GM21447 (cell line): Measurements from ENCODE around the gene FAM107B.
"Not testable (repeated sequence)": the region's sequence is repeated elsewhere in the genome, so short reads cannot be mapped to it uniquely, and the experiment has no call there.

Experiments
- ATAC-seq: cut with Tn5 transposase; IDR thresholded peaks from one replicate; pipeline ENCODE4 v1.9.1; 2021; ENCODE audit not compliant: unreplicated experiment

Gene FAM107B

DNA sequence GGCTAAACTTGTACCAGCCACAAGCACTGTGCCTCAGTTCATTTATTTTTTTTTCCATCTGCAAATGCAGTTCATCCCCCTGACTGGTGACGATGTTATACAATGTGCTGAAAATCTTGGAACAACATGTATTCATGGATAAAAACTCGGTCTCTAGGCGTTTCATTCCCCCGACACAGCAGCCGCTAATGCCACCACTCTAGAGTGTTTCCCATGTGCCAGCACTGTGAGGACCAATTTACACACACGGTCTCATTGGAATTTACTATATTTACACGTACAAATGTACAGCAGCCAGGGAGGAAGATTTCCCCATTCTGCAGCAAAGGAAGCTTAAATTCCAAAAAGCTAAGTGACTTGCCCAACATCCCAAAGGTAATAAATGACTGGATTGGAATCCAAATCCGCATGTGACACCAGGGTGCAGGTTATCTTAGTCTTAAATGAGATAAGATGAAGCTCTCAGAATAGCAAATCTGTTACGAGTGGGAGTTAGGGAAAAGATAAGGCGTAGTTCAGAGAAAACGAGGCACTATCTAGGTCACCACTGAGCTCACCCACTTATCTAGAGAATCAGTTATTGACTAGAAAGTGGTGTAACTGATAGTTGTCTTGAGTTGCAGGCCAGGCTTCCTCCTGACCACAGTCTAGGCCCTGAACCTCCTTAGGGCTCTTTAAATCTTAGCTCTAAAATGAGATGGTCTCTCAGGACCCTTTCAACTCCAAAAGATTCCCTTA is 36.7 kb downstream of the FAM107B start:
- ATAC-seq: no peak

DNA sequence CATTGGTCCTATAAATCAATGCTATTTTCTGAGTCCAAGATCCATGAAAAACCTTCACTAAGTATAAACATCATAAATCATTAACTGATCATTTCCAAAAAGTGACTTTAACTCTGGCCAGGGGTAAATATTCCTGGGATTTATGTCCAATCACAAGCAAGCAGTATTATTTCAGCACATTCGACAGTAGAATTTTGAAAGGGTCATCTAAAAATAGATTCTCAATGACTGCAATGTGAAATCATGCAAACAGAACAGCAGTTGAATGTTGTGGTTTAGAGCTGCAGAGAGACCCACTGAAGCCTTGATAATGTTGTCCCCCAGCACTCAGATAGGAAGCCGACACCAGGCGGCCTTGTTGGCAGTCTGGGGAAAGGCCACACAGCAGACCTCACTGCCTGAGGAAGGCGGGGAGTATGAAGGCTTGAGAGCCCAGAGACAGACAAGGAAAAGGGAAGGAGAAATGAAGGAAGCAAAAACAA is 38.1 kb downstream of the FAM107B start:
- no peak for ATAC-seq

DNA sequence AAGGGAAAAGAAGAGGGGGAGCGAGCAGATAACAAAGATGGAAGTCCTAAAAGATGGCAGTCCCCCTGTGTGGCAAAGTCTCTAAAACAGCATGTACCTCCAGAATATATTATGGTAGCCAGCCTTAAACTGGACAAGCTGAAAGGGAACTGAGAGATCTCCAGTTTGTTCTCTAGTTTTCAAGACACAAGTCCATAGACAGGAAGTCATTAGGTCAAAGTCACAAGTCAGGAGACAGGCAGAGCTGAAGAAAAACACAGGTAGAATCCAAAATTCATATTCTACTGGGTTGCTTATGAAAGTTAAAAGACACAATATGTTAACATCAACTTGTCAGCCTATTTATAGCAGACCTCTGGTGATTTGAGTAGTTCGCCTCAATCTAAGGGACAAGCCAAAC is 38.7 kb downstream of the FAM107B start:
- no peak for ATAC-seq

DNA sequence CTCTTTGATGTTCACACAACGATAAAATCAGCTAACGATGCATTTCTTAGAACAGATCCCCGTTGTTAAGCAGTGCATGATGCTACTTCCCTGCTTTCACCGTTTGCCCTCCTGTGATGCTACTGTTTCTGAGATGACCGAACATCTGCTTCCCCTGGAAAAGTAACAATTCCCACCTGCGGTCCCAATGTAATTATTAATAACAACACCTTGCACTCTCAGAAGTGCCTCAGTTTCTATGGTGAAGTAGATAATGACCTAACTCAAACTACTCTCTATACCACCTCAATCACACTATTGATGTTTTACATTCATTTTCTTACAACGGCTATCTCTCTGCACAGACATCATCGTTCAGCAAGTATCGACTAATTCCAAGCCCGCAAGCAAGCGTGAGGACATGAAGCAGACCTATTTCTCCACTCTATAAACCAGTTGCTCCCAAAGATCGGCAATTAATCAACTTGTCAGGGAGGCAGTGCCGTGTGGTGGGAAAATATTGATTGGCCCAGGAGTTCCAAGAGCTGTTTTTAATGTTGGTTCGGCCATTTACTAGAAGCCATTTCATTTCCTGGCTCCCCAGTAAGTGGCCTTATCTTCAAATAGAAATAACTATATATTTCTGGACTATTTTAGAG is 42.7 kb downstream of the FAM107B start:
- no peak for ATAC-seq

DNA sequence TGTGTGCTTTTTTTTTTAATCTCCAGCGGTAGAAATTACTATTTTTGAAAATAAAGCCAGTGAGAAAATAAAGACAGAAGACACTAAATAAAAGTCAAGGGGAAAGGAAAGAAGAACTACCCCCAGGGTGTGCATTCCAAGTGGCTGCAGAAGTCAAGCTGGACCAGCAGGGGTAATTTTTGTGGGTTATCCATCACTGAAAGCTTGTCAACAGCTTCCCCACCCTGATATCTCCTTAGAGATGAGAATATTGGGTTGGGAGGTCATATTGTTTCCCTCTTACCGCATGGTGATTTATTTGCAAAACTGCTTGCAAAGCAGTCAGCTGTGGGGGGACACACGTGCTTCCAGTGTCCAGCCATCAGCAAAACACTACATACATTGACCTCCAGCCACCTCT is 46.4 kb downstream of the FAM107B start:
- no peak for ATAC-seq

DNA sequence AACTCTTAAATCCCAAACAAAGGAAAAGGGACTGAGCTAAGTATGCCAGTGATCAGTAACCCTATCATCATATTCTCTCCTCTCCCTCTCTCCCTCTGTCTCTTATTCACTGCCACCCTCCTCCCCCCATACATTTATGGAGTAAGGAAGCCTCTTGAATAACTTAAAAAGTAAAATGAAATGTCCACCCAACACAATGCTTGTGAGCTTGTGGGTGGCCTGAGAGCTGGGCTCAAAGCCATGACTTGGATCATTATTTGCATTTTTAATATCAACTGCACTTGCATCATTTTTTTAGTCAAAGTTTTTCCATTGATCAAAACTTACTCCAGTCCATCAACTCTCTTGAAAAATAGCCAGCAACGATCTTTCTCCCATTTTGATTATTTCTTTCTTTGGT is 46.8 kb downstream of the FAM107B start:
- ATAC-seq: no peak

DNA sequence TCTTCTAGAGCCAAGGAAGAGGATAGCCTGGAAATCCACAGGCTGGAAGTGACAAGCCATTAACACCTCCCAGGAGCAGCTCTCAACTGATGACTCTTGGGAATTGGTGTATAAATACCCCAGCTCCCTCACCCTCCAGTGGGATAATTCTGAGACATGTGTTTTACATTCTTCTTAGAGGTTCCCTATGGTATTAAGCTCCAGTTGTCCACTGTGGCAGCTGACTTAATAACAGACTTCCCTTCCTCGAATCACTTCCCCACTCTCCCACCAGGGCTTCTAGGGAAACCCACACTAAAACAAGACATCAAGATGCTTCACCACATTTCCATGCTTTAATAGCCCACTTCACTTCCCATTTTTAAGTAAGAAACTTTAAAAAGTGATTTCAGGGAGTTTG is 47.2 kb downstream of the FAM107B start:
- no peak for ATAC-seq

DNA sequence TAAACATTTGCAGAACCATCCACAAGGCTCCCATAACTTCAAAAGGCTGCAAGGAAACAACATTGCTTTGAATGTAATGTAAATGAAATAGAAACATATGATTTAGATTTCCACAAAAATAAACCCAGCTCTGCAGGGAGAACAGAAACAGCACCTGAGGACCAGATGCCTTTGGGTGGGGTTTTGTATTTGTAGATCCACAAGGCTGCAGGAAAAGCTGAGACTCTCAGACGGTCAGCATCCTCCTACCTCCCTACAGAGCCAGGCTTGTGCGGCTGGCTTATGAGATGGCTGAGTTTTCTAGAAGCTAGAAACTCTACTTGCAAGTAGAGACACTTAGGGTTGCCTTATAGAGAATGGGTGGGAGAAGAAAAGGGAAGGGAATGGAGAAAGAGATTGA is 49.8 kb downstream of the FAM107B start:
- no peak for ATAC-seq

DNA sequence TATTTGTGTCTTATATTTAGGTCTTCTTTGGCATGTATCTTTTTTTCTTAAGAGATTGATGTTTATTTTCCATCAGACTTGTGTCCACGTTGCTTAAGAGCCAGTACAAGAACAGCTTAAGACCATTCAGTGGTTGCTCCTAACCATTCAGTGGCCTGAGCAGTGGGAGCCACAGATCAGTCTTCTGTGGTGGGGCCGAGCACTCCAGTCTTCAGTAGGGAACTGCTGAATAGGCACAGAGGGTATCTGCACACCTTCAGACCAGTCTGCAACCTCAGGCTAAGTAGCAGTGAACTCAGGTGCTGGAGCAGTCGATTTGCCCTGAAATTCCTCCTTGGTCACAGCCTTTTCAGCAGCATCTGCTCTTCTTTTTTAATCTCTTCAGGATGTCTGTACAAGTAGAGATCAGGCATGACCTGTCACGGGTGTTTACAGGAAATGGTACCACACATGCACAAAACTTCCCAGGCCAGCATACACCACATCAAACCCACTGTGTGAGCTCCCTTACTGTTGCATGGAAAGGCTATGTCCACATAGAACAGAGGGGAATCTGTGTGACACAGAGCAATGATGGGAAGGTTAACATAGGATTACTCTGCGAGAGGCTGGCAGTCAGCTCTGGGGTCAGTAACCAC is 51.5 kb downstream of the FAM107B start:
- no peak for ATAC-seq

DNA sequence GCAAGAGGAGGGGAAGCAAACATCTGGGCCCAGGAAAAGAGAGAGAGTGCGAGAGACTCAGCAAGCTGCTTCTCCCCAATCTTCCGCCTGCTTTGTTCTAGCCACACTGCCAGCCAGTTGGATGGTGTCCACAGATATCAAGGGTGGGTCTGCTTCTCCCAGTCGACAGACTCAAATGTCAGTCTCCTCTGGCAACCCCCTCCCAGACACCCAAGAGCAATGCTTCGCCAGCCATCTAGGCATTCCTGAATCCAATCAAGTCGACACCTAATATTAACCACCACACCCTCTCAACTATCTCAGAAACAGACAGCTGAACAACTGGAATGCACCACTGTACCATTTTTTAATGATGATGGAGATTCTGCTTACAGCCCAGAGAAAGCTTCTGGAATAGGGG is 57.1 kb downstream of the FAM107B start:
- no peak for ATAC-seq

DNA sequence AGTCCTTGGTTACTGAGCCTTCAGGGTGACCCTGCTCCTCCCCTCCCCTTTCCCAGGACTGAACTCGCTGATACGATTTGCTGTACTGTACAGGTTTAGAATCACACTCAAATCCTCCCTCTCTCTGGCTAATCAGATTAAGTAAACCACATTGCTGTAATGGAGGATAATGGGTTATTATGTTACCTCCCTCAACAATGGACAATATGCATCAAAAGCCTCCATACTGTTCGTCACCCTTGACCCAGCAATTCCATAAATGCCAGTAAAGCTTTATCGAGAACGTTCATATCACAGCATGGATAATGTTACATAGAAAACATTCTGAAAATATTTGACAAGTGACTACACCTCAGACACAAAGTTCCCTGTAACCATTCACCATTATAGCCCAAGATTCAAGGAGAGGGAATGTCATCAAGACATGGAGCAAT is 61.7 kb downstream of the FAM107B start:
- no peak for ATAC-seq

DNA sequence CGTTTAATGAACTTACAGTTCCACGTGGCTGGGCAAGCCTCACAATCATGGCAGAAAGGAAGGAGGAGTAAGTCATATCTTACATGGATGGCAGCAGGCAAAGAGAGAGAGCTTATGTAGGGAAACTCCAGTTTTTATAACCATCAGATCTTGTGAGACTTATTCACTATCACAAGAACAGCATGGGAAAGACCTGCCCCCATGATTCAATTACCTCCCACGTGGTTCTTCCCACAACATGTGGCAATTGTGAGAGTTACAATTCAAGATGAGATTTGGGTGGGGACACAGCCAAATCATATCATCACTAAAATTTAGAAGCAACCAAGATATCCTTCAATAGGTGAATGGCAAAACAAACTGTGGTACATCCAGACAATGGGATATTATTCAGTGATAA is 65.4 kb downstream of the FAM107B start:
- ATAC-seq: not testable (repeated sequence)

DNA sequence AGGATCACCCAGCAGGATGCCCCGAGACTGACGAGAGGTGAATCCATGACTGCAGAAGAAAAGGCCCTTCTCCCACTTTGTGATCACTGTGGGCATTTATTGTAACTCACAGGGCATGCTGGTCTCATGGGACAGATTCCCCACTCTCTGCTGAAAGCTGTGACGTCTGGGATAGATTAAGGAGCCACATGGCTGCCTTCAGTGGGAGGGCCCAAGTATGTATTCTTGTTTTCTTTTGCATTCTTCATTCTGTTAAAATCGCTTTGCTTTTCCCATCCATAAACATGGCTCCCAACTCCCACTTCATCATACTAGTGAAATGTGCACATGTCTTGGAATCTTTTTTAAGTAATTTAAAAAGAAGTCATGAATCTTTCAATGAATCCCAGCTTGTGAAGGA is 67.2 kb downstream of the FAM107B start:
- ATAC-seq: no peak

DNA sequence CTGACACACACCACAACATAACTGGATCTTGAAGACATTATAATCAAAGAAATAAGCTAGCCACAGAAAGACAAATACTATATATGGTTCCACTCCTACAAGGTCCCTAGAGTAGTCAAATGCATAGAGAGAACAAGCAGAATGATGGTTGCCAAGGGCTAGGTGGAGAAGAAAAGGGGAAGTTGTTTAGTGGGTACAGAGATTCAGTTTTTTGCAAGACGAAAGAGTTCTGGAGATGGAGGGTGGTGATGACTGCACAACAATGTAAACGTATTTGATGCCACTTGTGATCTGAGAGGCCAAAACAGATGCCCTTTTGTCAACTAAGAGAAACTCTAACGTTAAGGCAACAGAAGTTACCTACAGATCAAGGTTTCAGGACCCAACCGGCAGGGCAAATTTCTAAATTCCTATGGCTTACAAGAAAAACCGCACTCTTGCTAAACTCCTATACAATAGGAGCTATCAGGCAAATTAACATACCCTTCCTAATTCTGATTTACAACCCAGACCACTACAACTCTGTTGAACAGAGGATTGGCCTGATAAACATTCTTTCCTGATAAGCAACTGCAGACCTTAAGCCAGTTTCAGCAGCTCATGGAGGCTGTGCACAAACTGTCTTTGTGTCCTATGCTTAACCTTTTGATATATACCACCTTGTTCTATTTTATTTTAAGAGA is 69.0 kb downstream of the FAM107B start:
- ATAC-seq: no peak

DNA sequence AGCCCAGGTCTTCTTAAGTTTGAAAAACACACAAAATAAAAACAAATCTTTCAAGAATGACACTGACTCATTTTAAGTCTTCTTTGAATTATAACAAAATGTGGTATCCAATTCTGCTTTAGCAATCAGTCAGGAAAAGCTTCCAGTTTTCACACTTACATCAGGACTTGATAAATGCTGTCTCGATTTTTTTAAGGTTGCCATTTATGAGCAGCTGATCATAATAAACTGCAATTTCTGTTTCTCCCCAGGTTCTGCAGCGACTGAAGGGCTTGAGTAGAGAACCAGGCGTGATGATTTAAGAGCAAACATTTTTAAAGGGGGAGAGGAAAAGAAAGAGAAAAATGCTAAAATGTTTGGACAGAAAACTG is 71.1 kb downstream of the FAM107B start:
- no peak for ATAC-seq

DNA sequence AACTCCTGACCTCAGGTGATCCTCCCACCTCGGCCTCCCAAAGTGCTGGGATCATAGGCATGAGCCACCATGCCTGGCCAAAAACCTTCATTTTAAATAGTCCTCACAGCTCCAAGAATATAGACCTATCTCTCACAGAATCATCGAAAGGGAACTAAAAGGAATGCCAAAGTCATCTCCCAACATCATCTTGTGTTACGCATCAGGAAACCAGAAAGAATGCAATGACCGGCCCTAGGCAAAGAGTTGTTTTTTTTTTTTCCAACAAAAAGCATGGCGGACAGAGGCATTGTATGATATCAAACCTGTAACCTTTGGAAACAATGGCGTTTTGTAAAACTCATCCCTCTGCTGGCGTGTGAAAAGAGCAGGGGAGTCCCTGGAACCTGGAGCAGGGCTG is 73.2 kb downstream of the FAM107B start:
- no peak for ATAC-seq

DNA sequence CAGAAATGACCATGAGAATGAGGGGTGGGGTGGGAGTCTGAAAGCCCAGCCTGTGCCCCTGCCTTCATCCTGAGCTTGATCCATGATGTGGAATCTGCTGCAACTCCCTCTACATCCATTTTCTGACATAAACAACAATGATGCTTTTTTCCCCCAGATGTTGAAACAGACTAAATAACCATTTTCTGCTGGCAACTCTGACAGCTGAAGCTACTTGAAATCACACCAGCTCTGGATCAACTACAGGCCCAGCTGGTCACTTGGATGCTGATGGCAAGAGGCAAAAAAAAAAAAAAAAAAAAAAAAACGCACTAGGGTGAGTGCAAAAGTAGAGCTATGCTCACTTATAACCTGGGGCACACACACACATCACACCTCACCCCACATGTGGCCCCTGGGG is 74.2 kb downstream of the FAM107B start:
- no peak for ATAC-seq

DNA sequence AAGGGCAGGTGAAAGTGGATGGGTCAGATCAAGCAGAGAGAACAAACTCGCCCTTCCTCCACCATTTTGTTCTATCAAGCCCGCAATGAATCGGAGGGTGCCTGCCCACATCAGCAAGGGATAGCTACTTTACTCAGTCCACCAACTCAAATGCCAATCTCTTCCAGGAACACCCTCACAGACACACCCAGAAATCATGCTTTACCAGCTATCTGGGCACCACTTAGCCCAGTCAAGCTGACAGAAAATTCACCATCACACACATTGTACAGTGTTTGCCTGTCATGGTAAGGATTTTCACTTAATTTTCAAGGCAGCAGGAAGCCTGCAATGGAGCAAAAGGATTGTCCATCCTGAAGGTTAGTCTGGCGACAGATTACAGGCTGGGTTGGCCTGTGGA is 75.2 kb downstream of the FAM107B start:
- no peak for ATAC-seq

DNA sequence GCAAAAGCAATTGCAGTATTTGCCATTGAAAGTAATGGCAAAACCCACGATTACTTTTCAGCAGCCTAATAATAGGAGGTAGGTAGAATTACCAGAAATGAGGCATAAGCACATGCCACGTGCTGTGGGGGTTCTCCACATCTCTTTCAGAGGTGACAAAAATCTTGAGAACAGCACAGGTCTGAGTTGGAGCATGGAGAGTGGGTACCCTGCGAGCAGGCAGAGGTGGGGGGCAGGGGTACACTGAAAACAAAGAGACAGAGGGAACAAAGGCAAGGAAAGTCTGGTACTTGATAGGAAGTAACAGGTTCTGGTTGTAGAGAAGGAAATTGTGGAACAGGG is 75.9 kb downstream of the FAM107B start:
- no peak for ATAC-seq

DNA sequence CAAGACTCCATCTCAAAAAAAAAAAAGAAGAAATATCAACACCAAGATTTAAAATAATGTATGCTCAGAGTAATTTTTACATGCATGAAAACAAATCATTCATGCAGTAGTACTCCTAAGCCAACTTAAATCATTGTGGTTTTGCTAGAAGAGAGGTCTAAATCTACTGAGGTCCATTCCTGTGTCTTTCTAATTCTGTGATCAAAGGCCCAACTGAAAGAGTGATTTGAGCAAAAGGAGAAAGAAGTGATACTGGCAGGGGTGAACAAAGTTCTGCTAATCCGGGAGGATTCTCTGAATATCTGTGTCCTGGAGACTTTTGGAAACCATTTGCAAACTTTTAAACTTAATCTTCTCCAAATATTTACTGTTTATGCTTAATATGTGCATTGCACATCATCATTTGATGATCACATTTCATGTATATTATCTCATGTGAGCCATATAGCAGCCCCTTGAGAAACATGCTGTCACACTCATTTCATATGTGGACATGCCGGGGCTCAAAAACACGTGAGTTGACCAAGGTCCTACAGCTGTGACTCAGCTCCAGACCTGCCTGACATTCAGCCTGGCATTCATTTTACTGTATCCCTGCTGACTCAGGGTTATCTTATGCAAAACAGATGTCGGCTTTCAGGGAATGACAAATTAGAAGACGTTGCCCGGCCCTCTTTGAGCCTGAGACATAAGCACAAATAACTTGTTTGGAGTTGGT is 76.4 kb downstream of the FAM107B start:
- ATAC-seq: no peak

DNA sequence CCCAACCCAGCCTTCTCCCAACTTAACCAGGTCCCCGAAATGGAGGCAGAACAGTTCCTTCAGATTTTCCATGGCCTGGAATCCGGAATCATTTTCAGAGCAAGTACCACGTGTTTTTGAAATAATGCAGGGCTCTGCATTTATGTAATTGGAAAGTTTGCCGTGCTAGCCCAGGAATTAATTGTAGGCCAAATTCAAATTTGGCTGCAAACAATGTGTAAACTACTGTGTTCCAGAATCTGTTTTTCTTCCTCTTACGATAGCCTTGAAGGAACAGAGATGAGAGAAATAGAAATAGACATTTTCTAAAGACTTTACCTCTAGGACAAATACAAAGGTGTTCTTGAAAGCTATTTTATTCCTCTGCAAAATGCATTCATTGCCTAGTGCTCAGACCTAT is 77.4 kb downstream of the FAM107B start:
- ATAC-seq: no peak
